Renal cortex interstitium (tissue), 11 donors: ENCODE measurements around the gene NLRP9. TPM values are rescaled to one million over a fixed set of nuclear protein-coding genes. Genes with fewer than 3 reads are reported as not detected.

Source experiments
- DNase-seq, 11 donors: peaks; one replicate each; pipeline ENCODE4 v3.0.0-alpha.2; 2013; ENCODE audit warnings: low read depth in 9 of 11, low spot score in 4 of 11; ENCODE audit errors: extremely low read depth in 1 of 11
- polyA plus RNA-seq, 3 donors: library from polyadenylated mRNA; unstranded; fragments of 120-200 nt; gene quantifications; one replicate each; pipeline ENCODE4 v1.2.1, GENCODE V29; 2013; ENCODE audit not compliant: insufficient read length in 3 of 3

The NLRP9 gene
- polyA plus RNA-seq, 3 donors, result not detected

DNA sequence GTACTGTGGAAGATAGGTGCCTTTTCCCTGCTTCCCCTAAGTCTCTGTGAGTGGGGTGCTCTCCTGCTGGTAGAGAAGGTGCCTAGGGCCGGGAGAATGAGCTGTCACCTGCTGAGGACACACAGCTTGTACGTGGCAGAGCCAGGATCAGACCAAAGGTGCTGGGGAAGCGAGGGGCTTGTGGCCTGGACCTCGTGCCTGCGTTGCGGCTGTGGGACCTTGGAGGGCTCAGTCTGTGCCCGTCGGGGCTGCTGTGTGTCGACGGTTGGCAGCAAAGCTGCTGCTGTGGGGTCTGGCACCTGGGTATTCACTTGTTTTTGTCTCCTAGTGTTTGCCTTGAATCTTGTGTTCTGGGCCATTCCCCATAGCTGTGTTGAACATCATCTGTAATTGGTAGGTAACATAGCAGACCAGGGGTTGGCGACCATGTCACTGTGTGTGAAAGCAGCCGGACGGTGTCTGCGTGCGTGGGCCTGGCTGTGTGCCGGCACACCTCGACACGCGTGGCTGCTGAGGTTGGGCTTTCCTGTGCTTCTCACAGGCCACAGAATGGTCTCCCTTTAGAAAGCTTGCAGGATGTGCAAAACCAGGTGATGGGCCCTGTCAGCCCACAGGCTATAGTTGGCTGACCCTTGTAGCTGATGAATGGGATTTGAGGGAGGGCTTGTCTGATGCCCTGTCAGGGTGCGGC lies 74.2 kb downstream of the NLRP9 start:
- DNase-seq, result no peak

DNA sequence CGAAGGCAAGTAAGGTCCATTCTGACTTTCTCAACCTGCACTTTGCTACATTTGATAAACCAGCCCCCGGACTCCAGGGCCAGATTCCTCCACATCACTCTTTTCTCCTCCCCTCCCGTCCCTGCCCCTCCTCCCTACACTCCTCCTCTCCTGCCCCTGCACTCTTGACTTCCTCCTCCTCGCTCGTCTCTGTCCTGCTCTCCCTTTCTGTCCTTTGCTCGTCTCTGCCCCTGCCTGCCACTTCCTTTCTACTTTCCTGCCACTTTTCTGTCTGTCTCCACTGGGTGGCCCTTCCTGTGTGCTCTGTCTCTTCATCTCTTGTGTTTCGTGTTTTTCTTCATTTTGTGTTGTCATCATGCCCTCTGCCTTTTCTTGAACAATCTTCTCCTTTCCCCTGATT lies 76.4 kb downstream of the NLRP9 start:
- DNase-seq, result no peak

DNA sequence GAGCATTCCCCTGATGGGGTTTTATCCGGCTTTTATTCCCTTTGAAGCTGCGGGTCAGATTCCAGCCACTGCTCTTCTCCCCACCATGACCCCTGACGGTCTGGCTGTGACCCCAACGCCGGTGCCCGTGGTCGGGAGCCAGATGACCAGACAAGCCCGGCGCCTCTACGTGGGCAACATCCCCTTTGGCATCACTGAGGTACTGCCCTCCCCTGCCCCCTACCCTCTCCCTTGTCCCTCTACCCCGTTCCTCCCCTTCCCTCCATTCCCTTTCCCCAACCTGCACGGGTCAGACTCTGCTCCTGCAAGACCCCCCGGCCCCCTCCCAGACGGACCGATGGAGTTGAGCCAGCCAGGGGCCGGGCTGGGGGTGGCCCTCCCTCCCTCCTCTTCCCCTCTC lies 77.2 kb downstream of the NLRP9 start:
- DNase-seq, result no peak

GRCh38 chr19:55660404-55660803 lies 77.8 kb downstream of the NLRP9 start:
- no peak for DNase-seq

- no peak for DNase-seq
Measured at GRCh38 chr19:55659822-55660221, 78.4 kb downstream of the NLRP9 start.

DNA sequence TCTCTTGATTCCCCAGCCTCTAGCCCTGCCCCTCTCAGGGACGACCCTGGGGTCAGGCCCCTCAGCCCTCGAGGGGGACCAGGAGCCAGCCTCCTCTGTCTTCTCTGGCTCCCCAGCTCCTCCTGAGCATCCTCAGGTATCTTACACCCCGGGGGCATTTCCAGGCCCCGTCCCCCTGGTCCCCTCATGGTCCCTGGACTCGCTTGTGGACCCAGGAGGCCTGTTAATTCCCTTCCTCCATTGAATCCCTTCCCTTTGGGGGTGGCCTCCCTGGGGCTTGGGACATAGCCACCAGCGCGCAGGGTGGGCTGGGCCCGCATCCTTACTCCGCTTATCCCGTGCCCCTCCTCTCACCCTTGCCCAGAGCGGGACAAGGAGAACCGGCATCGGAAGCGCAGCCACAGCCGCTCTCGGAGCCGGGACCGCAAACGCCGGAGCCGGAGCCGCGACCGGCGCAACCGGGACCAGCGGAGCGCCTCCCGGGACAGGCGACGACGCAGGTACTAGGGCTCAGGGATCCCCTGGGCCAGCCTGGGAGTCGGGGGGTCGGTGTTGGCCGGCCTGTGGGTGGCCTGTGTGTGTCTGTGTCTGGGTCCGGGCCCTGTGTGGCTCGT lies 79.2 kb downstream of the NLRP9 start:
- no peak for DNase-seq

Other genes starting within 250 kb of the NLRP9 start
- gene SSC5D, start 250.0 kb downstream of the NLRP9 start, polyA plus RNA-seq, result 1 to 10 TPM; 1.5 to 2.5 (median 1.6) TPM
- gene SBK2, start 201.3 kb downstream of the NLRP9 start, polyA plus RNA-seq, result 1 to 10 TPM in 2 of 3 donors, under 1 TPM in 1; 0.97 to 1.8 (median 1.4) TPM
- under 1 TPM; 0.12 to 0.28 (median 0.22) TPM for gene SBK3, start 192.9 kb downstream of the NLRP9 start, polyA plus RNA-seq
- gene ZNF579, start 157.6 kb downstream of the NLRP9 start, polyA plus RNA-seq, result 10 to 100 TPM; 13.8 to 21.2 (median 19.5) TPM
- gene FIZ1, start 138.9 kb downstream of the NLRP9 start, polyA plus RNA-seq, result 10 to 100 TPM; 20.1 to 24.5 (median 23.9) TPM
- gene ZNF524, start 138.1 kb downstream of the NLRP9 start, polyA plus RNA-seq, result 10 to 100 TPM in 2 of 3 donors, 1 to 10 TPM in 1; 6.5 to 11.1 (median 11.0) TPM
- 10 to 100 TPM in 2 of 3 donors, 1 to 10 TPM in 1; 5.9 to 11.8 (median 11.1) TPM for gene ZNF865, start 132.8 kb downstream of the NLRP9 start, polyA plus RNA-seq
- 10 to 100 TPM in 2 of 3 donors, 1 to 10 TPM in 1; 8.7 to 13.6 (median 12.7) TPM for gene ZNF784, start 113.8 kb downstream of the NLRP9 start, polyA plus RNA-seq
- 10 to 100 TPM; 35.1 to 61.9 (median 53.0) TPM for gene ZNF580, start 97.4 kb downstream of the NLRP9 start, polyA plus RNA-seq
- 10 to 100 TPM; 22.5 to 30.9 (median 30.2) TPM for gene ZNF581, start 94.8 kb downstream of the NLRP9 start, polyA plus RNA-seq
- 10 to 100 TPM; 17.5 to 27.4 (median 25.3) TPM for gene CCDC106, start 90.2 kb downstream of the NLRP9 start, polyA plus RNA-seq
- 100 to 1,000 TPM; 160 to 218 (median 199) TPM for gene U2AF2, start 83.4 kb downstream of the NLRP9 start, polyA plus RNA-seq
- 100 to 1,000 TPM in 2 of 3 donors, 10 to 100 TPM in 1; 80.2 to 152 (median 135) TPM for gene EPN1, start 63.2 kb downstream of the NLRP9 start, polyA plus RNA-seq
- gene RFPL4A, start 20.7 kb upstream of the NLRP9 start, polyA plus RNA-seq, result under 1 TPM in 1 of 3 donors, not detected in 2; 0.20 TPM
- gene RFPL4AL1, start 30.7 kb upstream of the NLRP9 start, polyA plus RNA-seq, result under 1 TPM in 1 of 3 donors, not detected in 2; 0.22 TPM
- under 1 TPM; 0.14 to 0.20 (median 0.17) TPM for gene NLRP11, start 93.6 kb upstream of the NLRP9 start, polyA plus RNA-seq
- gene NLRP4, start 98.1 kb upstream of the NLRP9 start, polyA plus RNA-seq, result not detected
- gene NLRP13, start 193.9 kb upstream of the NLRP9 start, polyA plus RNA-seq, result not detected
- not detected for gene NLRP8, start 209.4 kb upstream of the NLRP9 start, polyA plus RNA-seq
- not detected for gene NLRP5, start 248.4 kb upstream of the NLRP9 start, polyA plus RNA-seq